Fibroblast of mammary gland (primary cell): ENCODE results near the gene HEBP1.

Source experiments
- DNase-seq: peaks from one replicate; pipeline ENCODE4 v3.0.0-alpha.2; 2010; ENCODE audit warnings: low read depth
- H3K4me3 ChIP-seq: 2 replicates; pipeline ENCODE4 v1.5.1; 2011; ENCODE audit warnings: low read depth, mild to moderate bottlenecking, low read length, moderate library complexity; ENCODE audit not compliant: control insufficient read depth
- CTCF ChIP-seq: conservative IDR thresholded peaks from 2 replicates; pipeline ENCODE4 v1.5.1; 2011; ENCODE audit warnings: low read depth, low read length, inconsistent platforms; ENCODE audit not compliant: control insufficient read depth, insufficient read depth

HEBP1 gene

GRCh38 chr12:12936983-12937491, 63.0 kb downstream of the HEBP1 start:
- H3K4me3 ChIP-seq = no peak overlapping the region
- no peak for DNase-seq
- TF ChIP-seq CTCF = no peak

- no peak for DNase-seq
- TF ChIP-seq CTCF = no peak
- H3K4me3 ChIP-seq = no peak overlapping the region
Measured at GRCh38 chr12:12934556-12934955, 65.5 kb downstream of the HEBP1 start.

GRCh38 chr12:12933742-12934141, 66.3 kb downstream of the HEBP1 start:
- no peak for TF ChIP-seq CTCF
- no peak for DNase-seq
- H3K4me3 ChIP-seq = no peak overlapping the region

DNA sequence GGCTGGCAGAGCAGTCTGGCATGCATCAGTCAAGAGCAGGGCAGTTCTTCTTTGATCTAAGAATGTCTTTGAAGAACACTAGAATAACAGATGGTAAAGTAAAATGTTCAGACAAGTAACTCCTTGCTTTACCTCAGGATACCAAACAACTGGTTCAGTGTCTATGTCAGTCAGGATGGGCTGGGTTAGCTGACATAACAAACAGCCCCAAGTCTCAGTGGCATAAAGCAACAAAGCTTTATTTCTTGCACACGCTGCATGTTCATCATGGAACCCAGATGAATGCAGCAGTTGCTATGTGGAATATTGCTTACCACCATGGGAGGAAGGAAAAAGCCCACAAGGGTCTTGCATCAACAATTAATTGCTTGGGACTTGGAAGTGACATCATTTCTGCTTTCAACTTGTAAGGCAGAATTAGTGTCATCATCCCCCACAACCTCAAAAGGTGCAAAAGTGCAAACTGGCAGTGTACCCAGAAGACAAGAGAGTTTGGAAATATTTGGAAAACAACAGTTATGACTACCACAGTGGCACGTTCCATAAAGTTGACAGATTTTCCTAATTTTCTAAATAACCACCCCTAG, 69.3 kb downstream of the HEBP1 start:
- H3K4me3 ChIP-seq = no peak overlapping the region
- TF ChIP-seq CTCF = no peak
- no peak for DNase-seq

DNA sequence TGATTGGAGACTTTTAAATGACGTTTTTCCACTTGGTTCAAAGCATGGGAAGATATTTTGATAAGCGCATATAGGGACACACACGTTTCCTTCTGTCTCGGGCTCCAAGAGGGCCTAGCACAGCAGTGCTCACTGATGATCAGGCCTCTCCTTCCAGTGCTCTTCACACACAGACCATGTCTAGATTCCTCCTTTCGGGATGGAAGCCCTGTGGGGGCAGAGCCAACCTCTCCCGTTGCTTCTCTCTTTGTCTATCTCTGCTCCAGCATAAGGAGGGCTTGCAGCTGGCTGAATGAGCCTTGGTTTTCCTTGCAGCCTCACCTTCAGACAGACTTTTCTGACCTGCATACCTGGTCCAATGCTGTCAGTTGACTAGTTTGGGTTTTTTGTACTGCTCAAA, 70.4 kb downstream of the HEBP1 start:
- no peak for DNase-seq
- no peak for TF ChIP-seq CTCF
- no peak overlapping the region for H3K4me3 ChIP-seq

- H3K4me3 ChIP-seq = peak overlapping the region; percentile 9
Measured at GRCh38 chr12:12927211-12928079, 72.6 kb downstream of the HEBP1 start.

More at GRCh38 chr12:12927211-12928079, 72.6 kb downstream of the HEBP1 start:
- TF ChIP-seq CTCF = no peak
- peak; percentile 46 for DNase-seq
